Measurements from ENCODE around the gene RECQL5.

Gene RECQL5

DNA sequence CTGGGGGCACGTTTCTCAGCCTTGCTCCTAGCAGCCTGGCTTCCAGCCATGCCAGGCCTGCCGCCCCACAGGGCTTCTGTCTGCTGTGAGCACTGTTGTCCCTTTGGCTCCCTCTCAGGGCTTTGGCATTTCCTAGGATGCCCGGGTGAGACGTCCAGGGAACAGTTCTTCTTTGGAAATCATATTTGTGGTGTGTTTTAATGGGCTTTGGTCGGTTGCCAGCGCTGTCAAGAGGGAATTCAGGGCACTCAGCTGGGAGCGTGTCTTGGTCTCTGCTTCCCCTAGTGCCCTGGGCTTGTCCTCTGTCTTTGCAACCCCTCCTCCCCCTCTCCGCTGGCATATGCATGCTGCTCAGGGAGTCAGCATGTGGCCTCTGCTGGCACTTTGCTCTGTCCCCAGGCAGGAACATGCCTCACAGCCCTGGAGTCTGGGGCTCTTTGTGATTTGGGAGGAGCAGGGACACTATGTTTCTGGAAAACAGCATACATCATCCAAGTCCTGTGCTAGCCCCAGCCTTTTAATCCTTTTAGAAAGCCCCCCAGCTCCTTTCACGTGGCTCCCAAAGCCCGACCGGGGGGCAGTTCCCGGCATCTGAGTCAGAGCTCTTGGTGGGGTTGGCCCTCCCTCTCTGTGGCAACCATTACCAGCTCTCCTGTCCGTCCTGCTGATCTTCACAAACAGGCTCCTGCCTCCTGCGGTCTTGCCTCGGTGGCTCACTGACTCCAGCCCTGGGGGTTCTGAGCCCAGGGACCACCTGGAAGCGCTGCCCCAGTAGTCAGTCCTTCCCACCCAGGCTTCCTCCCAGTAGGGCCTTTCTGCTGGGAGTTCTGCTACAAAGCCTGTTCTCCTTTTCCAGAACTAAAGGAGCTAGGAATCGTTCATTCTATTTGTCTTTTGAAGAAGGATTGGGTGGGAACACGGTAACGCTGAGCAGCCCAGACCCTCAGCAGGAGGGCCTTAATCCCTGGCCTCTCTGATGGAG lies 26.8 kb upstream of the RECQL5 start:
- Histone ChIP-seq H3K27me3 (ENCODE audit: insufficient read depth, insufficient read length) (no peaks in the 10 kb centered on the region), H3K9me3 (ENCODE audit: insufficient read depth, low read length) (no peaks in the 10 kb centered on the region), H3K9ac (ENCODE audit: insufficient read length, low read depth) (peak overlapping the region; percentile 69), H3K36me3 (ENCODE audit: insufficient read depth, insufficient read length, low read length) (peaks cover 81% of the 10 kb centered on the region), H3K4me3 (ENCODE audit: insufficient read length, low read depth) (no peak overlapping the region), H3K4me1 (ENCODE audit: insufficient read depth, insufficient read length) (peaks cover 33% of the 10 kb centered on the region)
- DNase-seq (ENCODE audit: low read depth, low spot score) = peak; percentile 49
- TF ChIP-seq ZNF274 (IDR thresholded peaks at IDR 0.05; ENCODE audit: low read depth, low read length) = no peak
- TF ChIP-seq YY1 (IDR thresholded peaks at IDR 0.05; ENCODE audit: insufficient read depth, insufficient read length) = peak; percentile 32

DNA sequence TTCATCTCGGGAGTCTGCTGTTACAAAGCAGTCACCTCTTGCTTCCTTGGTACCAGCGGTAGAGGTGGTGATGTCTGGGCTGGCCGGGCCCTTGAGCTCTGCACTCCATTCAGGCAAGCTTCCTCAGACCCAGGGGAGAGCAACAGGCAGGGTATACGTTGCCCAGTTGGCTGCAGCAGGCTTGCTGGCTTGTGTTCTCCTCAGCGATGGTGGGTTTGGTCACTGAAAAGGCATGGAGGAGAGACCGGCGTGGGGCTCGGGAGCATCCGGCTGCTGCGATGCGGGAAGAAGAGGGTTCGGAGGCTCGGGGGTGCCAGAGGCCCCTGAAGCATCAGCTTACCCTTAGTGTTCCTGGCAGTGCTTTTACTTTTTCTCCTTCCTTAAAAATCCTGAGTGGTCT lies 26.0 kb upstream of the RECQL5 start:
- Histone ChIP-seq H3K36me3 (ENCODE audit: insufficient read depth, insufficient read length, low read length) (peaks cover 80% of the 10 kb centered on the region), H3K4me1 (ENCODE audit: insufficient read depth, insufficient read length) (peaks cover 36% of the 10 kb centered on the region), H3K4me3 (ENCODE audit: insufficient read length, low read depth) (no peak overlapping the region), H3K27me3 (ENCODE audit: insufficient read depth, insufficient read length) (no peaks in the 10 kb centered on the region), H3K9ac (ENCODE audit: insufficient read length, low read depth) (peak overlapping the region; percentile 69), H3K9me3 (ENCODE audit: insufficient read depth, low read length) (no peaks in the 10 kb centered on the region)
- no peak for DNase-seq (ENCODE audit: low read depth, low spot score)
- TF ChIP-seq YY1 (IDR thresholded peaks at IDR 0.05; ENCODE audit: insufficient read depth, insufficient read length) (no peak), ZNF274 (IDR thresholded peaks at IDR 0.05; ENCODE audit: low read depth, low read length) (no peak)

DNA sequence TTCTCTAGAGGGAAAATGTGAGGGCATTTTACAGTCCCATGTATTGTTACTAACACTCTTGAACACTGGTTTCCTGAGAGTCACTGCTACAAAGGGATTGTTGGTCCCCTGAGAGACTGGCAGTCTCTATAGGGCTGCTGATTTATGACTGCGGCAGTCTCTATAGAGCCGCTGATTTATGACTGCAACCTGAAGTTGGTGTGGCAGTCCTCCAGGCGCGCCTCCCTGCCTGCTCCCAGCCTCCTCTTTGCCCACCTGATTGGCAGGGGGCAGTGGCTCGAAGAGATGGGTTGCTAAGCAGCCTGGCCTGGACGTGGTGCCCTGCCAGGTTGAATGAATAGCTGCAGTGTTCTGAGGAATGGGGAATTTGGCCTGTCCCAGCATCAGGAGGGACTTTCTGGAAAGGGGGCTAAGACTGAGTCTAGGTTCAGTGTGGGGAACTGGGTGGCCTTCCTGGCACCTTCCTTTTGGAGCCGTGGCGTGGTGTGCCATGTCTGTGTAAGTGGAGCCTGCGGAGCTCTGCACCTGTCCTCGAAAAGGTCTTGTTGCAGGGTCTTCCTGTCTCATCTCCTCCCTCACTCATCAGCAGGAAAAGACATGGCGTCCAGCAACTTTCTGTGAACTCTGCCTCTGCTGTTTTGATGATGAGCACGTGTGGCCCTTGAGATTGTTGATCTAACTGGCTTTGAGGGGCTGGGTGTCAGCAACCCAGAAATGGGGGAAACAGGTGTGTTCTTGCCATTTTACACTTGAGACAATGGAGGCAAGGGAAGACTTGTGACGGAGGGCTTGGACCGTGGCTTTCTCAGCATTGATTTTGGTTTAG lies 25.1 kb upstream of the RECQL5 start:
- Histone ChIP-seq H3K27me3 (ENCODE audit: insufficient read depth, insufficient read length) (no peaks in the 10 kb centered on the region), H3K9ac (ENCODE audit: insufficient read length, low read depth) (no peak overlapping the region), H3K36me3 (ENCODE audit: insufficient read depth, insufficient read length, low read length) (peaks cover 79% of the 10 kb centered on the region), H3K4me1 (ENCODE audit: insufficient read depth, insufficient read length) (peaks cover 32% of the 10 kb centered on the region), H3K9me3 (ENCODE audit: insufficient read depth, low read length) (no peaks in the 10 kb centered on the region), H3K4me3 (ENCODE audit: insufficient read length, low read depth) (no peak overlapping the region)
- no peak for DNase-seq (ENCODE audit: low read depth, low spot score)
- no peak for TF ChIP-seq SUZ12 (IDR thresholded peaks at IDR 0.05; ENCODE audit: extremely low read depth, insufficient read depth, insufficient read length)
- no peak for TF ChIP-seq ZNF274 (IDR thresholded peaks at IDR 0.05; ENCODE audit: low read depth, low read length)
- no peak for TF ChIP-seq YY1 (IDR thresholded peaks at IDR 0.05; ENCODE audit: insufficient read depth, insufficient read length)

DNA sequence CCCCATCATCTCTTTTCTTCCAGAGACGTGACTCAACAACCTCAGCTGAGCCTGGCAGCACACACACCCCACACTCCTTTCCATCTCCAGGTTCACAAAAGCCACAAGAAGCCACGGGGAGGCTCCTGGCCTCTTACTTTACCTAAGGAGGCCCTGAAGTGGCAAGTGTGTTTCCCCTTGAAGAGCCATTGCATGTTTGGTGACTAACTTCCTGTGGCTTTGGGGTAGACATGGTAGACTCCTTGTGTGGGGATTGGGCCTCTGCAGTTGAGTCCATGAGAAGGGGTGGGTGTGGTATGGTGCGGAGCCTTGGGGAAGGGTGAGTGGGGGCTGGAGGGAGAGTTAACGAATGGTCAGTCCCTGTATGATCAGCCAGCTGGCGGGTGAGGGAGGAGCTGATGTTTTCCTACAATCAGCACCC lies 24.4 kb upstream of the RECQL5 start:
- no peaks in the 10 kb centered on the region for H3K9me3 ChIP-seq (ENCODE audit: insufficient read depth, low read length)
- no peak overlapping the region for H3K9ac ChIP-seq (ENCODE audit: insufficient read length, low read depth)
- TF ChIP-seq SUZ12 (IDR thresholded peaks at IDR 0.05; ENCODE audit: extremely low read depth, insufficient read depth, insufficient read length) (no peak), ZNF274 (IDR thresholded peaks at IDR 0.05; ENCODE audit: low read depth, low read length) (no peak), YY1 (IDR thresholded peaks at IDR 0.05; ENCODE audit: insufficient read depth, insufficient read length) (no peak)
- no peak overlapping the region for H3K4me3 ChIP-seq (ENCODE audit: insufficient read length, low read depth)
- DNase-seq (ENCODE audit: low read depth, low spot score) = no peak
- H3K4me1 ChIP-seq (ENCODE audit: insufficient read depth, insufficient read length) = peaks cover 32% of the 10 kb centered on the region
- peaks cover 82% of the 10 kb centered on the region for H3K36me3 ChIP-seq (ENCODE audit: insufficient read depth, insufficient read length, low read length)
- H3K27me3 ChIP-seq (ENCODE audit: insufficient read depth, insufficient read length) = no peaks in the 10 kb centered on the region

DNA sequence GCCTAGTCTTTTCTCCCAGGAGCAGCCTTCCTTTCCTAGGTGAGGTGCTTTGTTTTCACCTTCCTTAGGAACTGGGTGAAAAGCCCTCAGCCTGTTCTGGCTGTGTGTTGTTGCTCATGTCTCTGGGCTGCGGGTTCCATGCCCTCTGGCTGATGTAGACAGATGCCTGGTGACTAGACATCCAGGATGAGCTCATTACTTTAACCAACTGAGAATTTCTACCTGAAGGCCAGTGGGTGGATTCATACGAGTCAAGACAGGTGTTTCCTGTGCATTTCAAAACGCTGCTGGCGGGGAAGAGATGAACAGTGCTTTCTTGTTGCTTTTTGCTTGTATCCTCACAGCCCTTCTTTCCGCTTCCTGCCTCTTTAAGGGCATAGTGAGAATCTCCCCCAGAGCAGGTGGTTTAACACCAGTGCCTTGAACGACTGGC lies 22.5 kb upstream of the RECQL5 start:
- Histone ChIP-seq H3K36me3 (ENCODE audit: insufficient read depth, insufficient read length, low read length) (peaks cover 74% of the 10 kb centered on the region), H3K9ac (ENCODE audit: insufficient read length, low read depth) (no peak overlapping the region)

DNA sequence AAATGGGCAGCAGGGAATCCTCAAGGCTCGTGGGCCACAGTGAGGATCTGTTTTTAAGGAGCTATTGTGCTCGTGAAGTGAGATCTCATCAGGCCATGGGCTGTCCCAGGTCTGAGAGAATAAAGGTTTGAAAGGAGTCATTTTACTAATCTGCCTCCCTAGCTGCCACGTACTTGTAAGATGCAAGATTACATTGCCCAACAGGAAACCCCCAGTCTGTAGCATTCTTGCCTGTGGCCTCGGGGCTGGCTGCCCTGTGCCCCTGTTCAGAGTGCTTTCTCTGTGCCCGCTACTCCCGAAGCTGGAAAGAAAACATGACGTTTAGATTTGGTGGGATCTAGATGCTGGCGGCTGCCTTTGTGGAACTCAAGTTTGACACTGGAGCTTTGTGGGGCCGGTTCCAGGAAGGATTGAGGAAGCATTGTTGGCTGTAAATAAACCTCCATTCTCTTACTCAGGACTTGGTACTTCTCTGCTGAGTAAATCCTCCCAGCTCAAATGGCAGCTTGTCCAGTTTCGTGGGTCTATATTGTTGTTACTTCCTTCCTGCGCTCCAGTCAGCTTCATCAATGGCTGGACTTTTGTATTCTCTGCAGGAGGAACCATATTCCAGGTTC lies 21.4 kb upstream of the RECQL5 start:
- no peak for DNase-seq (ENCODE audit: low read depth, low spot score)
- Histone ChIP-seq H3K4me3 (ENCODE audit: insufficient read length, low read depth) (no peak overlapping the region), H3K36me3 (ENCODE audit: insufficient read depth, insufficient read length, low read length) (peaks cover 83% of the 10 kb centered on the region), H3K9ac (ENCODE audit: insufficient read length, low read depth) (no peak overlapping the region), H3K4me1 (ENCODE audit: insufficient read depth, insufficient read length) (peaks cover 25% of the 10 kb centered on the region), H3K27me3 (ENCODE audit: insufficient read depth, insufficient read length) (no peaks in the 10 kb centered on the region), H3K9me3 (ENCODE audit: insufficient read depth, low read length) (no peaks in the 10 kb centered on the region)
- TF ChIP-seq ZNF274 (IDR thresholded peaks at IDR 0.05; ENCODE audit: low read depth, low read length) = no peak
- TF ChIP-seq SUZ12 (IDR thresholded peaks at IDR 0.05; ENCODE audit: extremely low read depth, insufficient read depth, insufficient read length) = no peak
- TF ChIP-seq YY1 (IDR thresholded peaks at IDR 0.05; ENCODE audit: insufficient read depth, insufficient read length) = no peak

More for the DNA sequence above, 22.5 kb upstream of the RECQL5 start:
- no peak for DNase-seq (ENCODE audit: low read depth, low spot score)
- Histone ChIP-seq H3K4me1 (ENCODE audit: insufficient read depth, insufficient read length) (peaks cover 31% of the 10 kb centered on the region), H3K9me3 (ENCODE audit: insufficient read depth, low read length) (no peaks in the 10 kb centered on the region), H3K4me3 (ENCODE audit: insufficient read length, low read depth) (no peak overlapping the region), H3K27me3 (ENCODE audit: insufficient read depth, insufficient read length) (no peaks in the 10 kb centered on the region)
- TF ChIP-seq ZNF274 (IDR thresholded peaks at IDR 0.05; ENCODE audit: low read depth, low read length) = no peak
- TF ChIP-seq YY1 (IDR thresholded peaks at IDR 0.05; ENCODE audit: insufficient read depth, insufficient read length) = no peak
- no peak for TF ChIP-seq SUZ12 (IDR thresholded peaks at IDR 0.05; ENCODE audit: extremely low read depth, insufficient read depth, insufficient read length)

Data from NT2/D1 (cell line).